ENCODE data around the gene DPP10.

DPP10 gene

DNA sequence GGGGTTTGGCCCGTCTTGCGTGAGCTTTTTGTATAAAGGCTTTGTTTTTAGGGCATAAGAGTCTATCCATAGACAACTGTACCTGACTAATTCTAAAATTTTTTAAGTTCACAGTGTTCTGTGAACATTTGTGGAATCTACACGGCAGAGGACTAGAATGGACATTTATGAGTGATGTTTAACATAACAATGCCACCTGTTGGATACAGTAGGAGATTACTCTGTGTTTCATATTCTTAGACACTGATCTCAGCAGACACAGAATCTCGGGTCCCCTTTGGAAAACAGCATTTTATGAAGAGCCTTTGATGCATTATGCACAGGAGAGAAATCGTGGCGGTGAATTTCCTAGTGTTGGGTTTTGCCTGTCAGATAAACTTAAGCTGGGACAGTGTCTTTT is 752.2 kb downstream of the DPP10 start:
- Histone ChIP-seq H4K20me1 (ENCODE audit: insufficient read depth, low read length) (no peaks in the 10 kb centered on the region), H3K4me2 (ENCODE audit: insufficient read depth, low read length) (no peak overlapping the region), H3K9me3 (ENCODE audit: insufficient read depth, low read length, severe bottlenecking) (no peaks in the 10 kb centered on the region), H3K4me1 (ENCODE audit: insufficient read depth, low read length) (no peaks in the 10 kb centered on the region), H3K9ac (ENCODE audit: low read depth, low read length) (no peak overlapping the region), H3K79me2 (ENCODE audit: insufficient read depth, low read length) (no peaks in the 10 kb centered on the region), H3K27ac (ENCODE audit: low read length) (no peak overlapping the region), H3K36me3 (ENCODE audit: insufficient read depth, low read length) (no peaks in the 10 kb centered on the region), H3K4me3 (ENCODE audit: low read depth in 1 of 2, low read length in 2 of 2) (no peak overlapping the region), H2AFZ (ENCODE audit: low read depth, low read length) (no peak overlapping the region), H3K27me3 (ENCODE audit: insufficient read depth, low read length, poor library complexity) (no peaks in the 10 kb centered on the region)
- ATAC-seq (ENCODE audit: insufficient read depth, low read depth) = no peak
- no peak for DNase-seq
- TF ChIP-seq EZH2 (IDR thresholded peaks at IDR 0.05; ENCODE audit: borderline replicate concordance, low read depth, low read length, severe bottlenecking) = no peak
- TF ChIP-seq, protein P1, sequence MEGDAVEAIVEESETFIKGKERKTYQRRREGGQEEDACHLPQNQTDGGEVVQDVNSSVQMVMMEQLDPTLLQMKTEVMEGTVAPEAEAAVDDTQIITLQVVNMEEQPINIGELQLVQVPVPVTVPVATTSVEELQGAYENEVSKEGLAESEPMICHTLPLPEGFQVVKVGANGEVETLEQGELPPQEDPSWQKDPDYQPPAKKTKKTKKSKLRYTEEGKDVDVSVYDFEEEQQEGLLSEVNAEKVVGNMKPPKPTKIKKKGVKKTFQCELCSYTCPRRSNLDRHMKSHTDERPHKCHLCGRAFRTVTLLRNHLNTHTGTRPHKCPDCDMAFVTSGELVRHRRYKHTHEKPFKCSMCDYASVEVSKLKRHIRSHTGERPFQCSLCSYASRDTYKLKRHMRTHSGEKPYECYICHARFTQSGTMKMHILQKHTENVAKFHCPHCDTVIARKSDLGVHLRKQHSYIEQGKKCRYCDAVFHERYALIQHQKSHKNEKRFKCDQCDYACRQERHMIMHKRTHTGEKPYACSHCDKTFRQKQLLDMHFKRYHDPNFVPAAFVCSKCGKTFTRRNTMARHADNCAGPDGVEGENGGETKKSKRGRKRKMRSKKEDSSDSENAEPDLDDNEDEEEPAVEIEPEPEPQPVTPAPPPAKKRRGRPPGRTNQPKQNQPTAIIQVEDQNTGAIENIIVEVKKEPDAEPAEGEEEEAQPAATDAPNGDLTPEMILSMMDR (IDR thresholded peaks at IDR 0.05; ENCODE audit: borderline replicate concordance, extremely low read depth, low read length, poor library complexity, severe bottlenecking) = no peak

DNA sequence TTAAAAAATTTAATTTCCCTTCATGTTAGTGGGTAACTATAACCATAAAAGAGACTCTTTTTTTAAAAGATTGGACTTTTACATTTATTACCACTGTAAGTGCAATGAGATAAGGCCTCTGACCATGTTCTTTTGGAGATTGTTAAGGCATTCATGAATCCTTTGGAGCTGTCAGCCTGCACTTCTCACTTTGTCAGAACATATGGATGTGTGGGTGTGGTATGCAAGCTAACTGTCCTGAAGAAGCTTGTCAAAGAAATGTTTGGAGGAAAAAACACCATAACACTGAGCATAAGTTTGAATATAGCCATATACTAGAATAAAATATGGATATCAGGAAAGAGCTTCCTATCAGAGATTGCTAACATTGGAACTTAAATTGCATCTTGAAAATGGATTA is 754.1 kb downstream of the DPP10 start:
- Histone ChIP-seq H4K20me1 (ENCODE audit: insufficient read depth, low read length) (no peaks in the 10 kb centered on the region), H3K9me3 (ENCODE audit: insufficient read depth, low read length, severe bottlenecking) (no peaks in the 10 kb centered on the region), H3K4me2 (ENCODE audit: insufficient read depth, low read length) (no peak overlapping the region), H2AFZ (ENCODE audit: low read depth, low read length) (no peak overlapping the region), H3K79me2 (ENCODE audit: insufficient read depth, low read length) (no peaks in the 10 kb centered on the region), H3K27ac (ENCODE audit: low read length) (no peak overlapping the region), H3K36me3 (ENCODE audit: insufficient read depth, low read length) (no peaks in the 10 kb centered on the region), H3K4me3 (ENCODE audit: low read depth in 1 of 2, low read length in 2 of 2) (no peak overlapping the region), H3K27me3 (ENCODE audit: insufficient read depth, low read length, poor library complexity) (no peaks in the 10 kb centered on the region), H3K4me1 (ENCODE audit: insufficient read depth, low read length) (no peaks in the 10 kb centered on the region), H3K9ac (ENCODE audit: low read depth, low read length) (no peak overlapping the region)
- ATAC-seq (ENCODE audit: insufficient read depth, low read depth) (no peak), DNase-seq (no peak)
- TF ChIP-seq, protein P1 (IDR thresholded peaks at IDR 0.05; ENCODE audit: borderline replicate concordance, extremely low read depth, low read length, poor library complexity, severe bottlenecking) = no peak
- TF ChIP-seq EZH2 (IDR thresholded peaks at IDR 0.05; ENCODE audit: borderline replicate concordance, low read depth, low read length, severe bottlenecking) = no peak

DNA sequence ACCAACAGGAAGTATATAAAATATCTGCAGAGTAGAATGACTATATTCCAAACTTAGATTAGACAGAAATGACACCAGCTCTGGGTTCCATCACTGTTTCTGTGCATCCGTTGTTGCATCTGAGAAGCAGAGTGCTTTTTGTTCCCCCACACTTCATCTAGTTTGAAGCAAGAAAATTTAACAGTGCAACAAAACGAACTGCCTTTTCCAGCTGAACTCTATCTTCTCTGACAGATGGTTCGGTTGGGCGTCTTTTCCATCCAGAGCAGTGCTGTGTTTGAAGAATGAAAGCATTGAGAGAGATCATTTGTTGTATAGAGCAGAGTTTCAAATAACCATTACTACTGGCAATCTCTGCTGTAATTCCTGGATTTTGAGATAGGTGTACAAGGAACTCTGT is 757.5 kb downstream of the DPP10 start:
- TF ChIP-seq EZH2 (IDR thresholded peaks at IDR 0.05; ENCODE audit: borderline replicate concordance, low read depth, low read length, severe bottlenecking) = no peak
- TF ChIP-seq, protein P1 (IDR thresholded peaks at IDR 0.05; ENCODE audit: borderline replicate concordance, extremely low read depth, low read length, poor library complexity, severe bottlenecking) = no peak
- no peak for DNase-seq
- no peaks in the 10 kb centered on the region for H4K20me1 ChIP-seq (ENCODE audit: insufficient read depth, low read length)
- no peaks in the 10 kb centered on the region for H3K9me3 ChIP-seq (ENCODE audit: insufficient read depth, low read length, severe bottlenecking)
- no peak for ATAC-seq (ENCODE audit: insufficient read depth, low read depth)
- no peaks in the 10 kb centered on the region for H3K79me2 ChIP-seq (ENCODE audit: insufficient read depth, low read length)
- no peaks in the 10 kb centered on the region for H3K4me1 ChIP-seq (ENCODE audit: insufficient read depth, low read length)
- H3K9ac ChIP-seq (ENCODE audit: low read depth, low read length) = no peak overlapping the region
- H3K27ac ChIP-seq (ENCODE audit: low read length) = no peak overlapping the region
- no peak overlapping the region for H3K4me2 ChIP-seq (ENCODE audit: insufficient read depth, low read length)
- no peak overlapping the region for H2AFZ ChIP-seq (ENCODE audit: low read depth, low read length)
- no peaks in the 10 kb centered on the region for H3K27me3 ChIP-seq (ENCODE audit: insufficient read depth, low read length, poor library complexity)
- no peaks in the 10 kb centered on the region for H3K36me3 ChIP-seq (ENCODE audit: insufficient read depth, low read length)
- no peak overlapping the region for H3K4me3 ChIP-seq (ENCODE audit: low read depth in 1 of 2, low read length in 2 of 2)

DNA sequence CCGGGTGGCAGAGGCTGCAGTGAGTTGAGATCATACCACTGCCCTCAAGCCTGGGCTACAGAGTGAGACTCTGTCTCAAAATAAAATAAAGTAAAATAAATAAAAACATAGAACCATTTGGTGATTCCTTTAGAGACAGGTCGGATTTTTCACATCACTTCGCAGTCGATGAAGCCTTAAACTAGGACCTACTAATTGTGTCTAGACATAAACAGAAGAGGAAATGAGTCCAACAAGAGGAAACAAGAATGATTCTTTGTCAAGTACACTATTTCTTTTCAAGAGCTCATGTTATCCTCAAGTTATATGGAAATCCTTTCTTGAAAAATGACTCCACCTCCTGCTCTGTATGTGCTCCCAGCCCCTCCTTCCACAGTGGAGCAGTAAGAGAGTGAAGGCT is 758.9 kb downstream of the DPP10 start:
- no peaks in the 10 kb centered on the region for H3K4me1 ChIP-seq (ENCODE audit: insufficient read depth, low read length)
- no peak overlapping the region for H2AFZ ChIP-seq (ENCODE audit: low read depth, low read length)
- no peaks in the 10 kb centered on the region for H3K27me3 ChIP-seq (ENCODE audit: insufficient read depth, low read length, poor library complexity)
- H3K79me2 ChIP-seq (ENCODE audit: insufficient read depth, low read length) = no peaks in the 10 kb centered on the region
- H3K4me2 ChIP-seq (ENCODE audit: insufficient read depth, low read length) = no peak overlapping the region
- no peaks in the 10 kb centered on the region for H3K9me3 ChIP-seq (ENCODE audit: insufficient read depth, low read length, severe bottlenecking)
- H3K27ac ChIP-seq (ENCODE audit: low read length) = no peak overlapping the region
- no peak overlapping the region for H3K4me3 ChIP-seq (ENCODE audit: low read depth in 1 of 2, low read length in 2 of 2)
- no peaks in the 10 kb centered on the region for H4K20me1 ChIP-seq (ENCODE audit: insufficient read depth, low read length)
- no peak overlapping the region for H3K9ac ChIP-seq (ENCODE audit: low read depth, low read length)
- no peak for DNase-seq
- TF ChIP-seq, protein P1 (IDR thresholded peaks at IDR 0.05; ENCODE audit: borderline replicate concordance, extremely low read depth, low read length, poor library complexity, severe bottlenecking) = no peak
- TF ChIP-seq EZH2 (IDR thresholded peaks at IDR 0.05; ENCODE audit: borderline replicate concordance, low read depth, low read length, severe bottlenecking) = no peak
- no peak for ATAC-seq (ENCODE audit: insufficient read depth, low read depth)
- no peaks in the 10 kb centered on the region for H3K36me3 ChIP-seq (ENCODE audit: insufficient read depth, low read length)

Measured in DND-41 (cell line).